ENCODE results near the gene UBE2QL1.

GRCh38 chr5:6455571-6456200 is 7.0 kb downstream of the UBE2QL1 start:
- no peak for TF ChIP-seq CTCF (conservative IDR thresholded peaks at IDR 0.05 in 1 of 2, IDR thresholded peaks at IDR 0.05 in 1 of 2; ENCODE audit: extremely low read depth in 1 of 2, insufficient read depth in 1 of 2, low read depth in 1 of 2, low read length in 2 of 2)
- no peak for TF ChIP-seq EZH2 (IDR thresholded peaks at IDR 0.05; ENCODE audit: borderline replicate concordance, low read length)

Data from mammary epithelial cell (primary cell).